ENCODE results near the gene IKZF2. TPM values are rescaled to one million over a fixed set of nuclear protein-coding genes. Genes with fewer than 3 reads are reported as not detected.

Gene IKZF2
- total RNA-seq, 1 experiment from 2014 or later: 5.2 TPM

DNA sequence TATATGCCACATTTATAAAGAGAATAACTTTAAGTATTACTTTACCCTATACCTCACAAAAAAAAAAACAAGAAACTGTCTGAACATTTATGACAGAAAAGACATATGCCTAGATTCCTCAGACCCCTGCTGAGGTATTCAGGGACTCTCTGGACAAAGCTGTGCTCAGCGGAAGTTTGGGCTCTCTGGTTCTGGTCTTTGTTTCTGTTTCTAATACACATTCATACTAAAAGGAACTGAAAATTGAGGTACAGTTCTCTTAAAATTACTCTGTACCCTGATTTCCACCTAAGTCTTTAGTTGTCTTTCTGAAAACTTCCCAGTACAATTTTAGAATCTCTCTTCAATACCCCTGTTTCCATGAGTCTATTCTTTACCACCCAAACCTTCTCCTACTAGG is 160.3 kb downstream of the IKZF2 start:
- no peaks in the 10 kb centered on the region for H3F3A ChIP-seq (ENCODE audit: low read length, unreplicated experiment)
- DNase-seq (no peak), ATAC-seq (no peak)
- no peaks in the 10 kb centered on the region for H3K9me2 ChIP-seq (replicated peaks; ENCODE audit: low read length)
- no peak for TF ChIP-seq EZH2phosphoT487 (IDR thresholded peaks at IDR 0.05; ENCODE audit: borderline replicate concordance, low read length)
- no peak for TF ChIP-seq CTCF (conservative IDR thresholded peaks at IDR 0.05; ENCODE audit: low read depth, low read length)
- TF ChIP-seq EZH2 (IDR thresholded peaks at IDR 0.05; ENCODE audit: low read length, unreplicated experiment): no peak
- no peak overlapping the region for H2AFZ ChIP-seq (ENCODE audit: low read length)
- intact Hi-C loops (cut with micrococcal nuclease): no loop called here
- peaks cover 10% of the 10 kb centered on the region; the same call in 1 of the 2 replicates for H3K4me1 ChIP-seq (ENCODE audit: insufficient read depth, low read length)
- H3K4me2 ChIP-seq (ENCODE audit: low read length): no peak overlapping the region
- no peak overlapping the region for H3K27ac ChIP-seq (ENCODE audit: low read length)
- no peaks in the 10 kb centered on the region for H3K9me3 ChIP-seq (ENCODE audit: low read length)
- BruUV-seq (replicated peaks): no TSS peak
- CTCF ChIA-PET: no interaction called here
- H3K27me3 ChIP-seq (ENCODE audit: low read length): no peaks in the 10 kb centered on the region
- POLR2A ChIA-PET (ENCODE audit: unreplicated experiment): no interaction called here
- no peaks in the 10 kb centered on the region for H3K79me2 ChIP-seq (ENCODE audit: low read length)
- H3K36me3 ChIP-seq (ENCODE audit: low read depth, low read length): no peaks in the 10 kb centered on the region
- no peak overlapping the region for H3K4me3 ChIP-seq (ENCODE audit: low read length)
- no peaks in the 10 kb centered on the region for H4K20me1 ChIP-seq (ENCODE audit: low read length)
- no peak overlapping the region for H3K9ac ChIP-seq (ENCODE audit: low read length)

DNA sequence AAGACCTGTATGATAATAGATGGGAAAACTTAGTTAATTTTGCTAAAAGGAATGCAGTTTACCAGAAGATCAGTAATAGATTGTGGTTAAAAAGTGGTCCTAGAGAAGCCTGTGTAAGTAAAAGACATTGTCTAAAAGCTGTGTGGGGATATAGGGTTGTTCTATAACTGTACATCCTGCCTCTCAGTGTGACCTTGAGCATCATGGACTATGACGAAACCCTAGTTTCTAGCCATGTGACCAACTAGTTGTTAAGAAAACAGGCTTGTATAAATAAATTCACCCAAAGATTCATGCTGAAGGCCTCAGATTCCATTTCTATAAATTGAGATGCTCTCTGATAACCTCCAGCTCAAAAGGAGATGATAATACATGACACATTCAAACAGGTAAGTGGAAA is 160.7 kb downstream of the IKZF2 start:
- Histone ChIP-seq H3K4me2 (ENCODE audit: low read length) (no peak overlapping the region), H2AFZ (ENCODE audit: low read length) (no peak overlapping the region), H3K79me2 (ENCODE audit: low read length) (no peaks in the 10 kb centered on the region), H4K20me1 (ENCODE audit: low read length) (no peaks in the 10 kb centered on the region), H3K4me1 (ENCODE audit: insufficient read depth, low read length) (peaks cover 8% of the 10 kb centered on the region; the same call in 1 of the 2 replicates), H3K27ac (ENCODE audit: low read length) (no peak overlapping the region), H3K27me3 (ENCODE audit: low read length) (no peaks in the 10 kb centered on the region), H3K36me3 (ENCODE audit: low read depth, low read length) (no peaks in the 10 kb centered on the region), H3K9me2 (replicated peaks; ENCODE audit: low read length) (no peaks in the 10 kb centered on the region), H3K9me3 (ENCODE audit: low read length) (no peaks in the 10 kb centered on the region), H3K4me3 (ENCODE audit: low read length) (no peak overlapping the region), H3F3A (ENCODE audit: low read length, unreplicated experiment) (no peaks in the 10 kb centered on the region), H3K9ac (ENCODE audit: low read length) (no peak overlapping the region)
- no peak for DNase-seq
- no TSS peak for BruUV-seq (replicated peaks)
- ChIA-PET CTCF (no interaction called here), POLR2A (ENCODE audit: unreplicated experiment) (no interaction called here)
- no peak for TF ChIP-seq CTCF (conservative IDR thresholded peaks at IDR 0.05; ENCODE audit: low read depth, low read length)
- TF ChIP-seq EZH2phosphoT487 (IDR thresholded peaks at IDR 0.05; ENCODE audit: borderline replicate concordance, low read length): no peak
- no peak for TF ChIP-seq EZH2 (IDR thresholded peaks at IDR 0.05; ENCODE audit: low read length, unreplicated experiment)
- intact Hi-C loops (cut with micrococcal nuclease): no loop called here
- no peak for ATAC-seq

- ChIA-PET POLR2A (ENCODE audit: unreplicated experiment) (no interaction called here), CTCF (no interaction called here)
- Histone ChIP-seq H3K9me2 (replicated peaks; ENCODE audit: low read length) (no peaks in the 10 kb centered on the region), H4K20me1 (ENCODE audit: low read length) (no peaks in the 10 kb centered on the region), H3K36me3 (ENCODE audit: low read depth, low read length) (no peaks in the 10 kb centered on the region), H3K4me2 (ENCODE audit: low read length) (no peak overlapping the region), H3K9me3 (ENCODE audit: low read length) (no peaks in the 10 kb centered on the region), H3K4me3 (ENCODE audit: low read length) (no peak overlapping the region), H3F3A (ENCODE audit: low read length, unreplicated experiment) (no peaks in the 10 kb centered on the region), H3K4me1 (ENCODE audit: insufficient read depth, low read length) (no peaks in the 10 kb centered on the region), H3K27ac (ENCODE audit: low read length) (no peak overlapping the region), H3K79me2 (ENCODE audit: low read length) (no peaks in the 10 kb centered on the region), H3K27me3 (ENCODE audit: low read length) (no peaks in the 10 kb centered on the region), H2AFZ (ENCODE audit: low read length) (no peak overlapping the region), H3K9ac (ENCODE audit: low read length) (no peak overlapping the region)
- DNase-seq: no peak
- BruUV-seq (replicated peaks): no TSS peak
- ATAC-seq: no peak
- TF ChIP-seq EZH2phosphoT487 (IDR thresholded peaks at IDR 0.05; ENCODE audit: borderline replicate concordance, low read length) (no peak), EZH2 (IDR thresholded peaks at IDR 0.05; ENCODE audit: low read length, unreplicated experiment) (no peak), CTCF (conservative IDR thresholded peaks at IDR 0.05; ENCODE audit: low read depth, low read length) (no peak)
- intact Hi-C loops (cut with micrococcal nuclease): no loop called here
Measured at GRCh38 chr2:212987492-212987891, 163.9 kb downstream of the IKZF2 start.

Measured in PC-3 (cell line).